HG03439 (cell line): ENCODE results near the gene RNF213.

ENCODE experiments used
- ATAC-seq: cut with Tn5 transposase; IDR thresholded peaks from one replicate; pipeline ENCODE4 v1.9.1; 2021; ENCODE audit warnings: mild to moderate bottlenecking, moderate library complexity; ENCODE audit not compliant: unreplicated experiment

RNF213 gene

DNA sequence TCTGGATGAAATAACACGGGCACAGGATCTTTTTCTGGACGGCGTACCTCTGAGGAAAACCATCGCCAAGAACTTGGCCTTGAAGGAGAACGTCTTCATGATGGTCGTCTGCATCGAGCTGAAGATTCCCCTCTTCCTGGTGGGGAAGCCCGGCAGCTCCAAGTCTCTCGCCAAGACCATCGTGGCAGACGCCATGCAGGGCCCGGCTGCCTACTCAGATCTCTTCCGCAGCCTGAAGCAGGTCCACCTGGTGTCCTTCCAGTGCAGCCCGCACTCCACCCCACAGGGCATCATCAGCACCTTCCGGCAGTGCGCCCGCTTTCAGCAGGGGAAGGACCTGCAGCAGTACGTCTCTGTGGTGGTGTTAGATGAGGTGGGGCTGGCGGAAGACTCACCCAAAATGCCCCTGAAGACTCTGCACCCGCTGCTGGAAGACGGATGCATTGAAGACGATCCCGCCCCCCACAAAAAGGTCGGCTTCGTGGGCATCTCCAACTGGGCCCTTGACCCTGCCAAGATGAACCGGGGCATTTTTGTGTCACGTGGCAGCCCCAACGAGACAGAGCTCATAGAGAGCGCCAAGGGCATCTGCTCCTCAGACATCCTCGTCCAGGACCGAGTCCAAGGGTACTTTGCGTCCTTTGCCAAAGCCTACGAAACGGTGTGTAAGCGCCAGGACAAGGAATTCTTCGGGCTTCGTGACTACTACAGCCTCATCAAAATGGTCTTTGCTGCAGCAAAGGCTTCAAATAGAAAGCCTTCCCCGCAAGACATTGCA is 86.0 kb downstream of the RNF213 start:
- ATAC-seq: no peak

DNA sequence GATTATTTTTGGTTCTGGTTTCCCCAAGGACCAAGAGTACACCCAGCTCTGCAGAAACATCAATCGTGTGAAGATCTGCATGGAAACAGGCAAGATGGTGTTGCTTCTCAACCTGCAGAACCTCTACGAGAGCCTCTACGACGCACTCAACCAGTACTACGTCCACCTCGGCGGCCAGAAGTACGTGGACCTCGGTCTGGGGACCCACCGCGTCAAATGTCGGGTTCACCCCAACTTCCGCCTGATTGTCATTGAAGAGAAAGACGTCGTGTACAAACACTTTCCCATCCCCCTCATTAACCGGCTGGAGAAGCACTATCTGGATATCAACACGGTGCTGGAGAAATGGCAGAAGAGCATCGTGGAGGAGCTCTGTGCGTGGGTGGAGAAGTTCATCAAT is 86.9 kb downstream of the RNF213 start:
- no peak for ATAC-seq

DNA sequence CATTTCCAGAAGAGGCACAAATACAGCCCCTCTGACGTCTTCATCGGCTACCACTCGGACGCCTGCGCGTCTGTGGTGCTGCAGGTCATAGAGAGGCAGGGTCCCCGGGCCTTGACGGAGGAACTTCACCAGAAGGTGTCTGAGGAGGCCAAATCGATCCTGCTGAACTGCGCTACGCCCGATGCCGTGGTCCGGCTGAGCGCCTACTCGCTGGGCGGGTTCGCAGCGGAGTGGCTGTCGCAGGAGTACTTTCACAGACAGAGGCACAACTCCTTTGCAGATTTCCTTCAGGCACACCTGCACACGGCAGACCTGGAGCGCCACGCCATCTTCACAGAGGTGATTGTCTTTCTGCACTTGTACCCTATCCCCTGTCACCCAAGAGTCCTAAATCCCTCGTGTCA is 87.3 kb downstream of the RNF213 start:
- ATAC-seq: no peak

- no peak for ATAC-seq
These were observed 88.0 kb downstream of the RNF213 start for GRCh38 chr17:80348551-80349150.

GRCh38 chr17:80349151-80349651 is 88.5 kb downstream of the RNF213 start:
- no peak for ATAC-seq

- no peak for ATAC-seq
These were observed 89.1 kb downstream of the RNF213 start for GRCh38 chr17:80349751-80350150.

GRCh38 chr17:80352216-80352895 is 91.7 kb downstream of the RNF213 start:
- ATAC-seq: no peak

- no peak for ATAC-seq
These were observed 92.5 kb downstream of the RNF213 start for GRCh38 chr17:80352991-80353665.

GRCh38 chr17:80353718-80354275 is 93.1 kb downstream of the RNF213 start:
- no peak for ATAC-seq

- ATAC-seq: no peak
These were observed 93.7 kb downstream of the RNF213 start for GRCh38 chr17:80354336-80354735.

DNA sequence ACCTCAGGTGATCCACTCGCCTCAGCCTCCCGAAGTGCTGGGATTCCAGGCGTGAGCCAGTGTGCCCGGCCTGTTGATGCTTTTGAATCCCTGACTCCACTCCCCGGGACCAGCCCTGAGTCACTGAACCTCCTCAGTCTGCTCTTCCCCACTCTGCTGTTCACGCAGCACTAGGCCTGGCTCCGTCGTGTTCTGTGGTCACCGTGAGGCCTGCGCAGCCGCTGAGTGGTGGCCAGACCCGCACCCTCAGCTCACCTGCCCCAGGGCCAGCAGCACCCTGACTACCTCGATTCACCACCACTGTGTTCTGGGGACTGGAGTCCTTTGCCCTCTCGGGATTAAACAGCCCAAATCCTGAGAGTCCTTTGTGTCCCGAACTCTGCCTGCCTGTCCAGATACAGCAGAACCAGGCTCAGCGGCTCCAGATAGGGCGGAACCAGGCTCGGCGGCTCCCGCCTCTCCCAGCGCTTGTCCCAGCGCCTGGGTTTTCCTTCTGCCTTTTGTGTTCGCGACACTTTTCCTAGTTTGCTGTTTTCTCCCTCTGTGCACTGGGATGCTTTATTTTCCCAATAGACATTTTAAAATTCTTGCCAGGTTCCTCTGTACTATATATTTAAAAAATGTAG is 95.7 kb downstream of the RNF213 start:
- ATAC-seq: no peak

- ATAC-seq: no peak
These were observed 97.5 kb downstream of the RNF213 start for GRCh38 chr17:80358131-80358530.

DNA sequence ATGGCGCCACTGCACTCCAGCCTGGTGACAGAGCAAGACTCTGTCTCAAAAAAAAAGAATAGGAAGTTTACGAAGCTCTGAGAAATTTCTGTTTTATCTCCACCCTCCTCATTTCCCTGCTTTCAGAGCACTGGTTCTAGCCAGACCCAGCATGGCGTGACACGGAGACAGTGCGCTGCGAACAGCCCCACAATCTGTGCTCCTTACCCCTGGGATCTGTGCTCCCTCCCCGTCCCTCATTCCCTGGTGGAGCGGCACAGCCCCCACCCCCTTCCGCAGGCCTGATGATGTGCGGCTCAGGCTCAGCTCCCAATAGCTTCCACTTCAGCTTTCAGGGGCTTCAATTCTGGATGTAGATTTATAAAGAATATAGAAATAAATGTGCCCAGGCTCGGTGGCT is 98.2 kb downstream of the RNF213 start:
- ATAC-seq: no peak

DNA sequence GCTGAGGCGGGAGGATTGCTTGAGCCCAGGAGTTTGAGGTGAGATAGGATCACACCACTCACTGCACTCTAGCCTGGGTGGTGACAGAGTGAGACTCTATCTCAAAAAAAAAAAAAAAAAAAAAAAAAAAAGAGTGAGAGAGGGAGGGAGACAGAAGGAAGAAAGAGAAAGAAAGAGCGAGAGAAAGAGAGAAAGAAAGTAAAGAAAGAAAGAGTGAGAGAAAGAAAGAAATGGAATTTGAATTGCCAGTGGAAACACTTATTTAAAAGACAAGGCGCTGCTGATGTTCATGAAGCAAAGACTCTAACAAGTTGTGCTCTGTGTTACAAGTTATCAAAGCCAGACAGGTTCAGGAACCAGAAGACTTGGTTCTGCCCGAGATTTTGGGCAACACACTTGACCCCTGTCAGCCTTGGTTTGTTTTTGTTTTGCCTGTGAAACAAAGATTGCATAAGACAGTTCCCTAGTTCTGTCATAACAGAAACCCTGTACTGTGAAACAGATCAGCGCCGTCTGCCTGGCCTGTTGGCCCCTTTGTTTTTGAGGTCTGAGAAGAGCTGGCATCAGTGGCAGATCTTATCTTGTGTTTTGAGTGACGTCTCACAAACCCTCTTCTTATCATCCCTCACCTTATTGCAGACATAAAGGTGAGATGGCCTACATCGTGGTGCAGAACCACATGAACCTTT is 98.9 kb downstream of the RNF213 start:
- no peak for ATAC-seq

DNA sequence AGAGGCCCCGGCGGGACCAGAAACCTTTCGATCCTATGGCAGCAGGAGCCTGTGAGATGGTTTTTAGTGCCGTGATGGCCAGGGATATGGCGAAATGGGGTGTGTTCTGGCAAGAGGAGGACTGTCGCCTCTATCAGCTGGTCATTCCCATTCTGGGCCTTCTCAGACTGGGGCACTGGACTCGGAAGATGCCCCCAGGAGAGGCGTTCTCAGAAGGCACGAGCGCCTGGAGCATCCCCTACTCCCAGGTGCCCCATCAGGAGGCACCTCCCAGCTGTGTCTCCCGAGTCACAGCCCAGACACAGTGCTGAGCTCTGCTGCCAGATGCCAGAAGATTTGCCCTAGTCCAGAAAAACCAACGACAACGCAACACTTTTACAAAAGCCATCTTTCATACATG is 99.7 kb downstream of the RNF213 start:
- ATAC-seq: no peak

GRCh38 chr17:80361495-80362220 is 101.0 kb downstream of the RNF213 start:
- ATAC-seq: no peak

DNA sequence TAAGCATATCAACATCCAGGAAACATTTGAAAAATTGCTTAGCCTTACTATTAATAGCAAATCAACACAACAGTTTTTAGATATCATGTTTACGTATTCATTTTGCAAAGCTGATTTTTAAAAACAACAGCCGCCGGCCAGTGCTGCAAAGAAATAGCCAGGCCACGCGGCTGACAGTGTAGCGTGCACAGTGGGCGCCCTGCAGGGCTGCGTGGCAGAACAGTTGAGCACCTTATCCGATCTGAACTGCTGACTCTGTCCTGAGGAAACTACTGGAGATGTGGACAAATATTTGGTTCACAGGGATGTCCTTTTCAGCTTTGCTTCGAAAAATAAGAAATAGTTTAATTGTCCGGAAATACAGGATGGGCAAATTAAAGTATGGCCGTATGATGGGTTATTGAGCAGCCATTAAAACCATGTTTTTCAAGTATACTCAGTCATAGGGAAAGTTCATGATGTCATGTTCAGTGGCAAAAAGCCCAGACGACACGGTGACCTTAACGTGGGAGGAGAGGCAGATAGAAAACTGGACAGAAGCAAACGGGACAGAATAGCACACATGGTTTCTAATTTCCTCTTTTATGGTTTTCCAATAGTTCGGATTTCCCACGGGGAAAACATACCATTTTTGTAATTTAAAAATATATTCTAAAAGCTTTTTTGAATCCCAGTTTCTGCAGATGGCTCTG is 101.9 kb downstream of the RNF213 start:
- ATAC-seq: no peak

- no peak for ATAC-seq
These were observed 102.5 kb downstream of the RNF213 start for GRCh38 chr17:80363120-80363515.
